PC-9 (cell line): ENCODE measurements around the gene CEP70. TPM values are rescaled to one million over a fixed set of nuclear protein-coding genes. Genes with fewer than 3 reads are reported as not detected.
"Not testable (repeated sequence)": the region's sequence is repeated elsewhere in the genome, so short reads cannot be mapped to it uniquely, and the experiment has no call there.

ENCODE experiments used
- BruUV-seq: library from RNA; stranded (reverse); fragments of 400-500 nt; replicated peaks from 2 replicates; lab custom pipeline; 2021; lab: Mats Ljungman, UMichigan
- CTCF ChIA-PET: fragments of 300-600 bp; sonication (Branson Sonifier 250); formaldehyde crosslinking; loops from one replicate; lab custom pipeline; 2022; ENCODE audit warnings: antibody characterized with exemption; lab: Charles Lee
- POLR2A ChIA-PET: fragments of 300-600 bp; sonication (Branson Sonifier 250); formaldehyde crosslinking; loops from one replicate; lab custom pipeline; 2022; ENCODE audit warnings: antibody characterized with exemption; ENCODE audit not compliant: unreplicated experiment; lab: Charles Lee
- DNase-seq, 2 experiments: peaks; one replicate each; pipeline versions ENCODE4 v3.0.0 to v3.0.0-alpha.2; 2015 to 2022; ENCODE audit warnings: mixed read lengths in 1 of 2
- H2AFZ ChIP-seq: fragments of 200-600 bp; sonication (generic); 2 replicates; pipeline ENCODE4 v1.8.1; 2017; ENCODE audit warnings: antibody characterized with exemption
- H3F3A ChIP-seq: fragments of 200-600 bp; sonication (generic); 2 replicates; pipeline ENCODE4 v1.8.1; 2017; ENCODE audit warnings: antibody characterized with exemption, mild to moderate bottlenecking, low read depth; ENCODE audit not compliant: insufficient read depth
- H3K27ac ChIP-seq: fragments of 200-600 bp; sonication (generic); 2 replicates; pipeline ENCODE4 v1.6.1; 2016; ENCODE audit warnings: mixed run types
- H3K27me3 ChIP-seq: fragments of 200-600 bp; sonication (generic); 2 replicates; pipeline ENCODE4 v1.6.1; 2016; ENCODE audit warnings: low read depth, mixed run types; ENCODE audit not compliant: insufficient read depth
- H3K36me3 ChIP-seq: fragments of 200-600 bp; sonication (generic); 2 replicates; pipeline ENCODE4 v1.6.1; 2016; ENCODE audit warnings: low read depth, mixed run types
- H3K4me1 ChIP-seq: fragments of 200-600 bp; sonication (generic); replicated peaks from 2 replicates; pipeline ENCODE4 v1.6.1; 2016; ENCODE audit warnings: mixed run types; ENCODE audit not compliant: insufficient read depth
- H3K4me2 ChIP-seq: fragments of 200-600 bp; sonication (generic); 2 replicates; pipeline ENCODE4 v1.6.1; 2017; ENCODE audit warnings: mixed run types
- H3K4me3 ChIP-seq: fragments of 200-600 bp; sonication (generic); 2 replicates; pipeline ENCODE4 v1.6.1; 2016; ENCODE audit warnings: mixed run types
- H3K79me2 ChIP-seq: fragments of 200-600 bp; sonication (generic); 2 replicates; pipeline ENCODE4 v1.6.1; 2017; ENCODE audit warnings: low read depth, mixed run types
- H3K9me2 ChIP-seq: fragments of 200-600 bp; sonication (generic); 2 replicates; pipeline ENCODE4 v1.8.1; 2017; ENCODE audit warnings: mild to moderate bottlenecking; ENCODE audit not compliant: insufficient read depth
- H3K9me3 ChIP-seq: fragments of 200-600 bp; sonication (generic); 2 replicates; pipeline ENCODE4 v1.8.1; 2016; ENCODE audit warnings: low read depth; ENCODE audit not compliant: insufficient read depth
- H4K20me1 ChIP-seq: fragments of 200-600 bp; sonication (generic); 2 replicates; pipeline ENCODE4 v1.8.1; 2017; ENCODE audit not compliant: insufficient read depth
- EZH2 ChIP-seq: fragments of 200-600 bp; sonication (generic); IDR thresholded peaks from 2 replicates; pipeline ENCODE4 v1.8.0; 2017; ENCODE audit warnings: antibody characterized with exemption, low read depth
- intact Hi-C: fragments of 100-400 bp; cut with micrococcal nuclease; formaldehyde crosslinking; loops from one replicate; pipeline ENCODE4 v1.10.0; 2022; ENCODE audit not compliant: unreplicated experiment
- total RNA-seq: library from RNA; stranded (reverse); gene quantifications from 2 replicates; pipeline ENCODE4 v1.2.3, GENCODE V29; 2021
- TF ChIP-seq, protein P1 (sequence below): fragments of 200-600 bp; sonication (generic); conservative IDR thresholded peaks from 2 replicates; pipeline ENCODE4 v1.6.1; 2017; ENCODE audit warnings: mixed run types, antibody characterized with exemption, mild to moderate bottlenecking, moderate library complexity

CEP70 gene
- total RNA-seq, 1 experiment from 2014 or later, result 73.6 TPM

DNA sequence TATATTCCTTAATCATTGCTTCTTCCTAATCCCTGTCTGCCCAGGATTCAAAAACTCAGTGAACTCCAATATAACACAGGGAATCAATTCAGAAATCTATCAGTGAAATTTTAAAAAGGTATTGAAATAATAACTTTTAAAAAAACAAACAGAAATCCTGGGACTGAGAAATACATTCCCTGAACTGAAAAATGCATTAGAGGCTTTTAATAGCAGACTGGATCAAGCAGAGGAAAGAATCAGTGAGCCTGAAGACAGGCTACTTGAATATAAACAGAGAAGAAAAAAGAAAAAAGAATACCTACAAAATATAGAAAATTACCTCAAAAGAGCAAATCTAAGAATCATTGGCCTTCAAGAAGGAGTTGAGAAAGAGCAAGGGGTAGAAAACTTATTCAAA is 54.7 kb downstream of the CEP70 start:
- BruUV-seq, result no TSS peak
- no peak overlapping the region for H3K4me2 ChIP-seq
- no peak for TF ChIP-seq EZH2
- TF ChIP-seq, protein P1, sequence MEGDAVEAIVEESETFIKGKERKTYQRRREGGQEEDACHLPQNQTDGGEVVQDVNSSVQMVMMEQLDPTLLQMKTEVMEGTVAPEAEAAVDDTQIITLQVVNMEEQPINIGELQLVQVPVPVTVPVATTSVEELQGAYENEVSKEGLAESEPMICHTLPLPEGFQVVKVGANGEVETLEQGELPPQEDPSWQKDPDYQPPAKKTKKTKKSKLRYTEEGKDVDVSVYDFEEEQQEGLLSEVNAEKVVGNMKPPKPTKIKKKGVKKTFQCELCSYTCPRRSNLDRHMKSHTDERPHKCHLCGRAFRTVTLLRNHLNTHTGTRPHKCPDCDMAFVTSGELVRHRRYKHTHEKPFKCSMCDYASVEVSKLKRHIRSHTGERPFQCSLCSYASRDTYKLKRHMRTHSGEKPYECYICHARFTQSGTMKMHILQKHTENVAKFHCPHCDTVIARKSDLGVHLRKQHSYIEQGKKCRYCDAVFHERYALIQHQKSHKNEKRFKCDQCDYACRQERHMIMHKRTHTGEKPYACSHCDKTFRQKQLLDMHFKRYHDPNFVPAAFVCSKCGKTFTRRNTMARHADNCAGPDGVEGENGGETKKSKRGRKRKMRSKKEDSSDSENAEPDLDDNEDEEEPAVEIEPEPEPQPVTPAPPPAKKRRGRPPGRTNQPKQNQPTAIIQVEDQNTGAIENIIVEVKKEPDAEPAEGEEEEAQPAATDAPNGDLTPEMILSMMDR, result no peak
- H3K9me3 ChIP-seq, result no peaks in the 10 kb centered on the region
- no peak overlapping the region for H3K27ac ChIP-seq
- H3F3A ChIP-seq, result no peaks in the 10 kb centered on the region
- H4K20me1 ChIP-seq, result no peaks in the 10 kb centered on the region
- H3K4me1 ChIP-seq, result no peaks in the 10 kb centered on the region
- no peak overlapping the region for H3K4me3 ChIP-seq
- CTCF ChIA-PET, result no interaction called here
- H3K79me2 ChIP-seq, result no peaks in the 10 kb centered on the region
- no peak for DNase-seq
- no peaks in the 10 kb centered on the region for H3K9me2 ChIP-seq
- POLR2A ChIA-PET, result no interaction called here
- no peak overlapping the region for H2AFZ ChIP-seq
- H3K27me3 ChIP-seq, result no peaks in the 10 kb centered on the region
- H3K36me3 ChIP-seq, result no peaks in the 10 kb centered on the region
- intact Hi-C loops, result no loop called here

DNA sequence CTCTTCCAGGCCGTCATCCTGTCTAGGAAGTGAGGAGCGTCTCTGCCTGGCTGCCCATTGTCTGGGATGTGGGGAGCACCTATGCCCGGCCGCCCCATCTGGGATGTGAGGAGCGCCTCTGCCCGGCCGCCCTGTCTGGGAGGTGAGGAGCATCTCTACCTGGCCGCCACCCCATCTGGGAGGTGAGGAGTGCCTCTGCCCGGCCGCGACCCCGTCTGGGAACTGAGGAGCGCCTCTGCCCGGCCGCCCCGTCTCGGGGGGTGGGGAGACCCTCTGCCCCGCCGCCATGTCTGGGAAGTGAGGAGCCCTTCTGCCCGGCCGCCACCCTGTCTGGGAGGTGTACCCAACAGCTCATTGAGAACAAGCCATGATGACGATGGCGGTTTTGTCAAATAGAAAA is 72.6 kb downstream of the CEP70 start:
- H3K4me2 ChIP-seq, H2AFZ ChIP-seq, H3K79me2 ChIP-seq, H4K20me1 ChIP-seq, H3K36me3 ChIP-seq, intact Hi-C loops, H3K4me1 ChIP-seq, H3K4me3 ChIP-seq, H3K27ac ChIP-seq, POLR2A ChIA-PET, DNase-seq, CTCF ChIA-PET, H3K27me3 ChIP-seq, H3K9me2 ChIP-seq, H3F3A ChIP-seq, BruUV-seq, H3K9me3 ChIP-seq: not testable (repeated sequence)

DNA sequence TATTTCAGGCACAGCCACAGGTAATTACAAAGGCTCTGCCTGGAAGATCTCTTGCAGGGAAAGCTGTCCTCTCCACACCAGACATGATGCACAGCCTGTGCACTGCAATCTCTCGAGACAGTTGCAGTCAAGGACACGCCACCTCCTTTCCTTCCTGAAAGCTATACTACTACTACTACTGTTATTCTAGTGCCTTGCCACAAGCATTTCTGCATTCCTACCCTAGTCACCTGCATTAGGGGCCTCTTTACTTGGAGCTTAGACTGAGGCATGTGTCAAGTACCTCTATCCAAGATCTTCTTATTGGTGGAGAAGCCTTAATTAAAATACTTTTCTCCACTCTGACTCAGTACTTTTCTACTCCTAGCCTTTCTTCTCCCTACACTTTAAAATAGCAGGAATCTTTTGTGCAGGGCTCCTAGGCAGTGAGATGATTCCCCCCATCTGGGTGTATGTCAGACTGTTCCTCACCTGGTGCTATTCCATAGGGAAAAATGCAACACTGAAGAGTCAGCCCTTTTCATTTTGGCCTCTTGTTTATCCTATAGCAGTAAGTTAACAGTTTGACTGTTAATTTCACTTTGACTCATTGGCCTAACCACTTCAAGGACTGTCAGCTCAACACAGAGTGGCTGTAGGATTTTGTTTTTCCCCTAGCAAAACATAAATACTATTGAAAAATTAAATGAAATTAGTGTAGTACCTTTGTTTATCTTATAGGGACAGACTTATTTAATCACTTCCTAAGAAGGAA is 80.8 kb downstream of the CEP70 start:
- Histone ChIP-seq H3K4me2 (no peak overlapping the region), H3K27me3 (no peaks in the 10 kb centered on the region), H2AFZ (no peak overlapping the region), H3K27ac (no peak overlapping the region), H3K9me2 (no peaks in the 10 kb centered on the region), H3K4me3 (no peak overlapping the region), H3K36me3 (0 out of 2 replicates have a peak, but pooled peaks cover 3% of the 10 kb centered on the region), H3K79me2 (no peaks in the 10 kb centered on the region), H3F3A (no peaks in the 10 kb centered on the region), H4K20me1 (no peaks in the 10 kb centered on the region), H3K9me3 (no peaks in the 10 kb centered on the region), H3K4me1 (no peaks in the 10 kb centered on the region)
- TF ChIP-seq, protein P1, result no peak
- no peak for TF ChIP-seq EZH2
- no TSS peak for BruUV-seq
- POLR2A ChIA-PET, result interaction anchor here (0.5 to 0.8 kb wide), 3 partner anchors 337 to 1933 kb away, joined by 6 to 9 read pairs (median 6); no protein-coding TSS in a partner anchor
- intact Hi-C loops, result no loop called here
- no peak for DNase-seq
- CTCF ChIA-PET, result no interaction called here
